ENCODE data around the gene RSKR. TPM values are rescaled to one million over a fixed set of nuclear protein-coding genes. Genes with fewer than 3 reads are reported as not detected.

Gene RSKR
- polyA plus RNA-seq, 2 of the 4 experiments (the other 2 are of a cell fraction): 5.8 to 18.7 TPM

DNA sequence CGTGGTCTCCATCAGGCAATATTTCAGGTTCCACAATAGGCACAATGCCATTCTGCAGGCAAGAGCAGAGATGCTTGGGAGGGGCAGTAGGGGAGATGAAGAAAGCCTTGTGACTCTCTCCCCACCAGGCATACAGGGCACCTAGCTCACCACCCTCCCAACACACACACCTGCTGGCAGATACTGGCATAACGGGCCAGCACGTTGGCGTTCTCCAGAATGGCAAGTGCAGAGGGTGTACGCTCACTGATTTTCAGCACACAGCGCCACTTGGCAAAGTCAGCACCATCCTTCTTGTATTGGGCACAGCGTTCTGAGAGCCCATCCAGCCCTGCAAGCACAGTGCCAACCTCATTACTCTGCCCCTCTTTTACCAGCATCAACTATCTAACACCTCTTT, 39.5 kb downstream of the RSKR start:
- Histone ChIP-seq H3K4me2 (no peak overlapping the region), H3K4me1 (peaks cover 30% of the 10 kb centered on the region), H3K27ac (no peak overlapping the region), H3K9me3 (no peaks in the 10 kb centered on the region), H3K4me3 (no peak overlapping the region)
- WGBS (ENCODE audit: missing lambda C conversion rate): 82% methylated on average over 7 of the region's 7 CpGs
- no peak for TF ChIP-seq CBX8 (IDR thresholded peaks at IDR 0.05)
- TF ChIP-seq, protein P1, sequence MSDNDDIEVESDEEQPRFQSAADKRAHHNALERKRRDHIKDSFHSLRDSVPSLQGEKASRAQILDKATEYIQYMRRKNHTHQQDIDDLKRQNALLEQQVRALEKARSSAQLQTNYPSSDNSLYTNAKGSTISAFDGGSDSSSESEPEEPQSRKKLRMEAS (IDR thresholded peaks at IDR 0.05): no peak
- TF ChIP-seq CEBPB (IDR thresholded peaks at IDR 0.05): no peak
- TF ChIP-seq TP53 (CRISPR knock-in tag; IDR thresholded peaks at IDR 0.05): no peak
- no peak for TF ChIP-seq FOSB (CRISPR knock-in tag; IDR thresholded peaks at IDR 0.05)
- DNase-seq (ENCODE audit: low read depth in 1 of 2, low spot score in 1 of 2) (peak in 1 of 2 experiments; percentile 41), FAIRE-seq (no peak), ATAC-seq (no peak)
- ChIA-PET CTCF (interaction anchor here (2.6 kb wide), 1 partner anchor 80 kb away, joined by 11 read pairs; no protein-coding TSS in a partner anchor), POLR2A (no interaction called here)

DNA sequence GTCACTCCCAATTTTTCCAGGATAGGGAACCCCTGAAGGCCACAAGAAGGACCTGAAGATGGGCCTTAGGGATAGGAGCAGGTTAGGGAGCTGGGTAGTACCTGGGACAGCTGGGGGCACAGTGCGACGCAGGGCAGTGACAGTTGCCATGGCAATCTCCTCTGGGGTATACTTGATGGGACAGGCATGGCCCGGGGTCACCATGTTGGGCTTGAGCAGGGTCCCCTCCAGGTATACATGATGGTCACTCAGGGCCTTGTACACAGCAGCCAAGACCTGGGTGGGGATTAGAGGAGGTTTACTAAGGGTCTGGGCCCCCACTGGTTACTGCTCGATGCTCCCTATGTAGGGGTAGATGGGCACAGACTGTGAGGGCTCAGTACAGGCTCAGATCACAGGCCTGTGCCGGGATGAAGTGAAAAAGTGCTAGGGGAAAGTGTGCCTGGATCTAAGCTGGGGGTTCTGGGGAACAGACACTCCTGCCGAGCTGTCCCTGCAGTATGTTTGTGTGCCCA, 40.0 kb downstream of the RSKR start:
- ATAC-seq: no peak
- no peak for FAIRE-seq
- ChIA-PET CTCF (interaction anchor here (1.3 kb wide), 1 partner anchor 24 kb away, joined by 3 read pairs; no protein-coding TSS in a partner anchor), POLR2A (no interaction called here)
- H3K4me3 ChIP-seq: no peak overlapping the region
- H3K4me1 ChIP-seq: peaks cover 30% of the 10 kb centered on the region
- no peak for DNase-seq (ENCODE audit: low read depth in 1 of 2, low spot score in 1 of 2)
- WGBS (ENCODE audit: missing lambda C conversion rate): 96% methylated on average over 6 of the region's 6 CpGs
- no peak overlapping the region for H3K27ac ChIP-seq
- TF ChIP-seq FOSB (CRISPR knock-in tag; IDR thresholded peaks at IDR 0.05) (no peak), CEBPB (IDR thresholded peaks at IDR 0.05) (no peak), TFCP2L1 (CRISPR knock-in tag; IDR thresholded peaks at IDR 0.05) (no peak), FOSL2 (IDR thresholded peaks at IDR 0.05) (no peak), FOSL2 (CRISPR knock-in tag; IDR thresholded peaks at IDR 0.05) (no peak), ESRRA (IDR thresholded peaks at IDR 0.05; ENCODE audit: borderline replicate concordance, low read length) (no peak), ZC3H11A (IDR thresholded peaks at IDR 0.05) (no peak), POLR2AphosphoS2 (conservative IDR thresholded peaks at IDR 0.05; ENCODE audit: low read length) (no peak), RCOR1 (IDR thresholded peaks at IDR 0.05; ENCODE audit: low read depth, low read length) (no peak), JUNB (IDR thresholded peaks at IDR 0.05) (no peak), FOXS1 (CRISPR knock-in tag; IDR thresholded peaks at IDR 0.05) (no peak), RAD21 (conservative IDR thresholded peaks at IDR 0.05 in 1 of 2, IDR thresholded peaks at IDR 0.05 in 1 of 2) (no peak), EHMT2 (IDR thresholded peaks at IDR 0.05; ENCODE audit: low read depth) (no peak), HOXB13 (CRISPR knock-in tag; IDR thresholded peaks at IDR 0.05; ENCODE audit: low read depth) (no peak), MAZ (IDR thresholded peaks at IDR 0.05; ENCODE audit: borderline replicate concordance, low read depth, low read length) (no peak), HDAC2 (IDR thresholded peaks at IDR 0.05) (no peak), CHD2 (IDR thresholded peaks at IDR 0.05; ENCODE audit: low read length, partially characterized antibody) (no peak)
- TF ChIP-seq, protein P2, sequence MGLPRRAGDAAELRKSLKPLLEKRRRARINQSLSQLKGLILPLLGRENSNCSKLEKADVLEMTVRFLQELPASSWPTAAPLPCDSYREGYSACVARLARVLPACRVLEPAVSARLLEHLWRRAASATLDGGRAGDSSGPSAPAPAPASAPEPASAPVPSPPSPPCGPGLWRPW (IDR thresholded peaks at IDR 0.05): no peak
- TF ChIP-seq, protein P3, sequence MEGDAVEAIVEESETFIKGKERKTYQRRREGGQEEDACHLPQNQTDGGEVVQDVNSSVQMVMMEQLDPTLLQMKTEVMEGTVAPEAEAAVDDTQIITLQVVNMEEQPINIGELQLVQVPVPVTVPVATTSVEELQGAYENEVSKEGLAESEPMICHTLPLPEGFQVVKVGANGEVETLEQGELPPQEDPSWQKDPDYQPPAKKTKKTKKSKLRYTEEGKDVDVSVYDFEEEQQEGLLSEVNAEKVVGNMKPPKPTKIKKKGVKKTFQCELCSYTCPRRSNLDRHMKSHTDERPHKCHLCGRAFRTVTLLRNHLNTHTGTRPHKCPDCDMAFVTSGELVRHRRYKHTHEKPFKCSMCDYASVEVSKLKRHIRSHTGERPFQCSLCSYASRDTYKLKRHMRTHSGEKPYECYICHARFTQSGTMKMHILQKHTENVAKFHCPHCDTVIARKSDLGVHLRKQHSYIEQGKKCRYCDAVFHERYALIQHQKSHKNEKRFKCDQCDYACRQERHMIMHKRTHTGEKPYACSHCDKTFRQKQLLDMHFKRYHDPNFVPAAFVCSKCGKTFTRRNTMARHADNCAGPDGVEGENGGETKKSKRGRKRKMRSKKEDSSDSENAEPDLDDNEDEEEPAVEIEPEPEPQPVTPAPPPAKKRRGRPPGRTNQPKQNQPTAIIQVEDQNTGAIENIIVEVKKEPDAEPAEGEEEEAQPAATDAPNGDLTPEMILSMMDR (IDR thresholded peaks at IDR 0.05): no peak
- TF ChIP-seq, protein P4, sequence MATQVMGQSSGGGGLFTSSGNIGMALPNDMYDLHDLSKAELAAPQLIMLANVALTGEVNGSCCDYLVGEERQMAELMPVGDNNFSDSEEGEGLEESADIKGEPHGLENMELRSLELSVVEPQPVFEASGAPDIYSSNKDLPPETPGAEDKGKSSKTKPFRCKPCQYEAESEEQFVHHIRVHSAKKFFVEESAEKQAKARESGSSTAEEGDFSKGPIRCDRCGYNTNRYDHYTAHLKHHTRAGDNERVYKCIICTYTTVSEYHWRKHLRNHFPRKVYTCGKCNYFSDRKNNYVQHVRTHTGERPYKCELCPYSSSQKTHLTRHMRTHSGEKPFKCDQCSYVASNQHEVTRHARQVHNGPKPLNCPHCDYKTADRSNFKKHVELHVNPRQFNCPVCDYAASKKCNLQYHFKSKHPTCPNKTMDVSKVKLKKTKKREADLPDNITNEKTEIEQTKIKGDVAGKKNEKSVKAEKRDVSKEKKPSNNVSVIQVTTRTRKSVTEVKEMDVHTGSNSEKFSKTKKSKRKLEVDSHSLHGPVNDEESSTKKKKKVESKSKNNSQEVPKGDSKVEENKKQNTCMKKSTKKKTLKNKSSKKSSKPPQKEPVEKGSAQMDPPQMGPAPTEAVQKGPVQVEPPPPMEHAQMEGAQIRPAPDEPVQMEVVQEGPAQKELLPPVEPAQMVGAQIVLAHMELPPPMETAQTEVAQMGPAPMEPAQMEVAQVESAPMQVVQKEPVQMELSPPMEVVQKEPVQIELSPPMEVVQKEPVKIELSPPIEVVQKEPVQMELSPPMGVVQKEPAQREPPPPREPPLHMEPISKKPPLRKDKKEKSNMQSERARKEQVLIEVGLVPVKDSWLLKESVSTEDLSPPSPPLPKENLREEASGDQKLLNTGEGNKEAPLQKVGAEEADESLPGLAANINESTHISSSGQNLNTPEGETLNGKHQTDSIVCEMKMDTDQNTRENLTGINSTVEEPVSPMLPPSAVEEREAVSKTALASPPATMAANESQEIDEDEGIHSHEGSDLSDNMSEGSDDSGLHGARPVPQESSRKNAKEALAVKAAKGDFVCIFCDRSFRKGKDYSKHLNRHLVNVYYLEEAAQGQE (IDR thresholded peaks at IDR 0.05): no peak
- TF ChIP-seq, protein P5, sequence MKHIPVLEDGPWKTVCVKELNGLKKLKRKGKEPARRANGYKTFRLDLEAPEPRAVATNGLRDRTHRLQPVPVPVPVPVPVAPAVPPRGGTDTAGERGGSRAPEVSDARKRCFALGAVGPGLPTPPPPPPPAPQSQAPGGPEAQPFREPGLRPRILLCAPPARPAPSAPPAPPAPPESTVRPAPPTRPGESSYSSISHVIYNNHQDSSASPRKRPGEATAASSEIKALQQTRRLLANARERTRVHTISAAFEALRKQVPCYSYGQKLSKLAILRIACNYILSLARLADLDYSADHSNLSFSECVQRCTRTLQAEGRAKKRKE (CRISPR knock-in tag; IDR thresholded peaks at IDR 0.05; ENCODE audit: low read depth): no peak
- H3K4me2 ChIP-seq: no peak overlapping the region
- no peaks in the 10 kb centered on the region for H3K9me3 ChIP-seq

All from A549 (cell line).